IPS-18a (cell line): ENCODE results near the gene PBRM1.
A peak's percentile ranks its signal among the peaks of the same experiment; 100 is the strongest.
"Not testable (repeated sequence)": the region's sequence is repeated elsewhere in the genome, so short reads cannot be mapped to it uniquely, and the experiment has no call there.

Source experiments
- H3K27ac ChIP-seq: one replicate; pipeline ENCODE4 v1.5.1; 2013; ENCODE audit warnings: low read length
- H3K27me3 ChIP-seq: one replicate; pipeline ENCODE4 v1.6.1; 2013; ENCODE audit warnings: mild to moderate bottlenecking, low read length; ENCODE audit not compliant: control insufficient read depth, insufficient read depth
- H3K36me3 ChIP-seq: one replicate; pipeline ENCODE4 v1.6.1; 2013; ENCODE audit warnings: low read depth, low read length; ENCODE audit not compliant: control insufficient read depth
- H3K4me1 ChIP-seq: one replicate; pipeline ENCODE4 v1.6.1; 2013; ENCODE audit warnings: low read depth, low read length; ENCODE audit not compliant: control insufficient read depth
- H3K4me3 ChIP-seq: one replicate; pipeline ENCODE4 v1.5.1; 2013; ENCODE audit warnings: low read length
- H3K9ac ChIP-seq: one replicate; pipeline ENCODE4 v1.6.1; 2013; ENCODE audit warnings: mild to moderate bottlenecking, low read length, moderate library complexity
- H3K9me3 ChIP-seq: one replicate; pipeline ENCODE4 v1.6.1; 2013; ENCODE audit warnings: low read depth, low read length; ENCODE audit not compliant: control insufficient read depth

The PBRM1 gene

GRCh38 chr3:52531860-52532516, 153.7 kb downstream of the PBRM1 start:
- Histone ChIP-seq H3K27ac (no peak overlapping the region), H3K27me3 (no peaks in the 10 kb centered on the region), H3K4me3 (peak overlapping the region; percentile 80), H3K4me1 (peaks cover 18% of the 10 kb centered on the region), H3K9ac (no peak overlapping the region), H3K36me3 (peaks cover 23% of the 10 kb centered on the region), H3K9me3 (no peaks in the 10 kb centered on the region)

GRCh38 chr3:52530918-52531826, 154.5 kb downstream of the PBRM1 start:
- Histone ChIP-seq H3K4me1 (peaks cover 18% of the 10 kb centered on the region), H3K9me3 (no peaks in the 10 kb centered on the region), H3K27me3 (no peaks in the 10 kb centered on the region), H3K4me3 (no peak overlapping the region), H3K27ac (no peak overlapping the region), H3K9ac (no peak overlapping the region), H3K36me3 (peaks cover 29% of the 10 kb centered on the region)

- peaks cover 41% of the 10 kb centered on the region for H3K36me3 ChIP-seq
- H3K9ac ChIP-seq = no peak overlapping the region
- H3K9me3 ChIP-seq = no peaks in the 10 kb centered on the region
- H3K27me3 ChIP-seq = no peaks in the 10 kb centered on the region
- no peak overlapping the region for H3K4me3 ChIP-seq
- H3K27ac ChIP-seq = no peak overlapping the region
- H3K4me1 ChIP-seq = peaks cover 12% of the 10 kb centered on the region
Measured at GRCh38 chr3:52529376-52530333, 156.1 kb downstream of the PBRM1 start.

GRCh38 chr3:52528586-52529375, 156.9 kb downstream of the PBRM1 start:
- Histone ChIP-seq H3K27me3 (no peaks in the 10 kb centered on the region), H3K27ac (no peak overlapping the region), H3K4me1 (peaks cover 6% of the 10 kb centered on the region), H3K4me3 (no peak overlapping the region), H3K9ac (no peak overlapping the region), H3K9me3 (no peaks in the 10 kb centered on the region), H3K36me3 (peaks cover 50% of the 10 kb centered on the region)

- Histone ChIP-seq H3K27me3 (no peaks in the 10 kb centered on the region), H3K4me3 (no peak overlapping the region), H3K27ac (no peak overlapping the region), H3K36me3 (peaks cover 52% of the 10 kb centered on the region), H3K9me3 (no peaks in the 10 kb centered on the region), H3K9ac (no peak overlapping the region), H3K4me1 (peaks cover 6% of the 10 kb centered on the region)
Measured at GRCh38 chr3:52527732-52528585, 157.8 kb downstream of the PBRM1 start.

- Histone ChIP-seq H3K4me3 (no peak overlapping the region), H3K9me3 (no peaks in the 10 kb centered on the region), H3K4me1 (peaks cover 4% of the 10 kb centered on the region), H3K27ac (no peak overlapping the region), H3K36me3 (peaks cover 52% of the 10 kb centered on the region), H3K27me3 (no peaks in the 10 kb centered on the region), H3K9ac (no peak overlapping the region)
Measured at GRCh38 chr3:52527039-52527731, 158.5 kb downstream of the PBRM1 start.

GRCh38 chr3:52526671-52527038, 159.1 kb downstream of the PBRM1 start:
- not testable (repeated sequence) for H3K4me3 ChIP-seq, H3K27ac ChIP-seq, H3K4me1 ChIP-seq, H3K9me3 ChIP-seq, H3K9ac ChIP-seq, H3K27me3 ChIP-seq
- H3K36me3 ChIP-seq = peaks cover 52% of the 10 kb centered on the region

GRCh38 chr3:52525680-52526561, 159.8 kb downstream of the PBRM1 start:
- Histone ChIP-seq H3K4me1 (no peaks in the 10 kb centered on the region), H3K4me3 (no peak overlapping the region), H3K27ac (no peak overlapping the region), H3K9ac (no peak overlapping the region), H3K9me3 (no peaks in the 10 kb centered on the region), H3K27me3 (no peaks in the 10 kb centered on the region), H3K36me3 (peaks cover 52% of the 10 kb centered on the region)
